Inflammatory macrophage (primary cell): ENCODE results near the gene OR2W3.

Experiments used
- DNase-seq, 2 donors: peaks; one replicate each; pipeline ENCODE4 v3.0.0-alpha.2; 2020 to 2022

The OR2W3 gene

GRCh38 chr1:247919952-247920351 is 24.6 kb downstream of the OR2W3 start, which contains the start of gene OR2T8:
OR2T8 (plus strand) TSS chr1:247920252; CDS start chr1:247921018, 766 bp downstream.
- DNase-seq: no peak

DNA sequence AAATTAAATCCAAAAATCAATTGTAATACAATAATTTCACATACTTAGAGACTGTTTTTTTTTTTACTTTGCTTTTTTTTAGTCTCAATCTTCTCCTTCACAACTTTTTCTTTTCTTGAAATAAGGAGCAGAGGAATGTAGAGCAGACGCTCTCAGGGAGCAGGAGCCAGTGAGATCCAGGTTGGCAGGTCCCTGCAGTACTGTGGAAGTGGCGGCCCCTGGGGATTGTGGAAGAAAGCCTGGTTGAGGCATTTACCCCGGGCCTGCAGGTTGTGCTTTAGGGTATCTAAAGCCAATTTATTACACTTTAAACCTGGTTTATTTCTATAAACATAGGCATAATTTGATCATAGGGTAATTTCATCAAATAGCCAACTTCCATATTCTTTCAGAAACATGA is 28.6 kb downstream of the OR2W3 start:
- no peak for DNase-seq

DNA sequence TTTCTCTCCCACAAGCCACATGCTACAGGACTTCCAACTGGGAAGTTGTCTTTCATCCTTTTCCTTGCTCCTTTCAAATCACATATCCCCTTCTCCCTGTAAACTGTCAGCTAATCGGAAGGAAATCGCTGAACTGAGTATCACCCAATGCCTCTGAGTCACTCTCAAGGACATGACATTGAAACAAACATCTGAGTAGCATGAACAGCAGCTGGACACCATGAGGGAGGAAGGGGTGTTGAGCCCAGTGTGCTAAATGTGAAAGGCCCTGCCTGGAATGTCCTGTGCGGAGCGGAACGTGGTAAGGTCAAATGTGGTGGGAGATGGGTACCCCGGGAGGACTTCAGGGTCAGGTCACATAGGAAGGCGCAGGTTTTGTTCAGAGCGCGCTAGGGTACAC is 29.5 kb downstream of the OR2W3 start, which contains the start of gene OR2AJ1:
TSS of gene OR2AJ1 (plus strand) at position 22 of the 400 bp plus-strand sequence. CDS start 8,880 bp downstream, outside the sequence.
- no peak for DNase-seq

GRCh38 chr1:247933989-247934388 is 38.6 kb downstream of the OR2W3 start:
- no peak for DNase-seq

GRCh38 chr1:247935781-247936180 is 40.4 kb downstream of the OR2W3 start:
- DNase-seq: no peak

GRCh38 chr1:247936415-247936814 is 41.0 kb downstream of the OR2W3 start:
- DNase-seq: no peak

- peak; percentile 90 to 91 for DNase-seq
Observed at GRCh38 chr1:247936965-247937734, 41.8 kb downstream of the OR2W3 start.

DNA sequence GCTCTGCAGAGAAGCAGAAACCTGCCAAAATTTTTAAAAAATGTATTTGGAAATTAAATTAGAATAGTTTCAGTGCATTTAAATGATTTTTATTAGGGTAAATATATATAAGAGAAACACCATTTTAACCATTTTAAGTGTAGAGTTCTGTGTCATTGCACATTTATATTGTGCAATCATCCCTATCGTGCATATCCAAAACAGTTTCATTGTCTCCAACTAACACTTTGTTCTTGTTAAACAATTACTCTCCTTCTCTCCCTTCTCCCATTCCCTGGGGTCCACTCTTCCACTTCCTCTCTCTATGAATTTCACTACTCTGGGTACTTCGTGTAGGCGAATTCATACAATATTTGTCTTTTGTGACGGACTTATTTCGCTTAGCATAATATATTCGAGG is 47.2 kb downstream of the OR2W3 start:
- DNase-seq: no peak
